Panc1 (cell line): ENCODE measurements around the gene ICE2. TPM values are rescaled to one million over a fixed set of nuclear protein-coding genes. Genes with fewer than 3 reads are reported as not detected.

Experiments used
- ATAC-seq: fragments of 200-7000 bp; cut with Tn5 transposase; 2 replicates; pipeline ENCODE4 v1.9.1; 2020; ENCODE audit warnings: mild to moderate bottlenecking, moderate library complexity
- BruUV-seq: library from RNA; stranded (reverse); fragments of 400-500 nt; replicated peaks from 2 replicates; lab custom pipeline; 2021; lab: Mats Ljungman, UMichigan
- CTCF ChIA-PET: fragments of 300-600 bp; sonication (Branson Sonifier 250); formaldehyde crosslinking; loops from one replicate; lab custom pipeline; 2022; ENCODE audit warnings: antibody characterized with exemption; lab: Charles Lee
- POLR2A ChIA-PET: fragments of 300-600 bp; sonication (Branson Sonifier 250); formaldehyde crosslinking; loops from one replicate; lab custom pipeline; 2022; ENCODE audit warnings: antibody characterized with exemption; lab: Charles Lee
- DNase-seq: peaks from one replicate; pipeline ENCODE4 v3.0.0-alpha.2; 2010; ENCODE audit warnings: low read depth, low spot score
- H3K27ac ChIP-seq: 2 replicates; pipeline ENCODE4 v1.5.1; 2011; ENCODE audit warnings: mild to moderate bottlenecking, low read length, inconsistent platforms
- H3K27me3 ChIP-seq: fragments of 200-500 bp; sonication (Bioruptor generic); 2 replicates; pipeline ENCODE4 v1.6.0; 2014; ENCODE audit warnings: low read length, inconsistent platforms; ENCODE audit not compliant: control insufficient read depth, insufficient read depth
- H3K36me3 ChIP-seq: fragments of 200-500 bp; sonication (Bioruptor generic); 2 replicates; pipeline ENCODE4 v1.5.1; 2014; ENCODE audit warnings: inconsistent platforms, mild to moderate bottlenecking, low read length, moderate library complexity; ENCODE audit not compliant: control insufficient read depth, insufficient read depth
- H3K4me1 ChIP-seq: 2 replicates; pipeline ENCODE4 v1.5.1; 2011; ENCODE audit warnings: inconsistent platforms, mild to moderate bottlenecking, low read length, moderate library complexity; ENCODE audit not compliant: control insufficient read depth, insufficient read depth
- H3K4me3 ChIP-seq, 2 experiments: 2 replicates each; pipeline ENCODE4 v1.5.1; 2011 to 2012; ENCODE audit warnings: low read depth in 2 of 2, low read length in 2 of 2, mild to moderate bottlenecking in 2 of 2, inconsistent platforms in 1 of 2, moderate library complexity in 1 of 2
- H3K9me3 ChIP-seq: fragments of 200-500 bp; sonication (Bioruptor generic); 2 replicates; pipeline ENCODE4 v1.5.1; 2014; ENCODE audit warnings: low read depth, mild to moderate bottlenecking, inconsistent platforms, low read length, moderate library complexity; ENCODE audit not compliant: control insufficient read depth, insufficient read depth
- POLR2AphosphoS5 ChIP-seq: IDR thresholded peaks from 2 replicates; pipeline ENCODE4 v1.6.1; 2012; ENCODE audit warnings: mild to moderate bottlenecking, low read depth, low read length, moderate library complexity
- SIN3A ChIP-seq: IDR thresholded peaks from 2 replicates; pipeline ENCODE4 v1.6.1; 2012; ENCODE audit warnings: low read depth, mild to moderate bottlenecking, low read length, moderate library complexity, borderline replicate concordance; ENCODE audit not compliant: insufficient read depth
- TCF7L2 ChIP-seq: IDR thresholded peaks from 2 replicates; pipeline ENCODE4 v1.6.1; 2011; ENCODE audit warnings: mild to moderate bottlenecking, low read depth, low read length, inconsistent platforms
- in situ Hi-C: cut with HindIII; loops from 2 replicates; pipeline ENCODE4 v1.10.0; 2016; ENCODE audit warnings: low sequenced_read_pairs, low pct_unique_long_range_greater_than_20kb
- intact Hi-C: fragments of 100-400 bp; cut with micrococcal nuclease; formaldehyde crosslinking; loops from one replicate; pipeline ENCODE4 v1.10.0; 2022; ENCODE audit not compliant: unreplicated experiment
- total RNA-seq: library from RNA; stranded (reverse); gene quantifications from one replicate; pipeline ENCODE4 v1.2.1, GENCODE V29; 2021; ENCODE audit not compliant: unreplicated experiment
- TF ChIP-seq, protein P1 (sequence below), 2 experiments: IDR thresholded peaks; 2 replicates each; pipeline ENCODE4 v1.6.1; 2011 to 2012; ENCODE audit warnings: low read depth in 2 of 2, control low read depth in 1 of 2, low read length in 1 of 2, mild to moderate bottlenecking in 1 of 2, moderate library complexity in 1 of 2; ENCODE audit not compliant: insufficient read depth in 1 of 2
- TF ChIP-seq, protein P2 (sequence below): fragments of 450-650 bp; IDR thresholded peaks from 2 replicates; pipeline ENCODE4 v1.5.1; 2017; ENCODE audit warnings: mild to moderate bottlenecking

The ICE2 gene
- total RNA-seq, 1 experiment from 2014 or later, result 66.2 TPM

DNA sequence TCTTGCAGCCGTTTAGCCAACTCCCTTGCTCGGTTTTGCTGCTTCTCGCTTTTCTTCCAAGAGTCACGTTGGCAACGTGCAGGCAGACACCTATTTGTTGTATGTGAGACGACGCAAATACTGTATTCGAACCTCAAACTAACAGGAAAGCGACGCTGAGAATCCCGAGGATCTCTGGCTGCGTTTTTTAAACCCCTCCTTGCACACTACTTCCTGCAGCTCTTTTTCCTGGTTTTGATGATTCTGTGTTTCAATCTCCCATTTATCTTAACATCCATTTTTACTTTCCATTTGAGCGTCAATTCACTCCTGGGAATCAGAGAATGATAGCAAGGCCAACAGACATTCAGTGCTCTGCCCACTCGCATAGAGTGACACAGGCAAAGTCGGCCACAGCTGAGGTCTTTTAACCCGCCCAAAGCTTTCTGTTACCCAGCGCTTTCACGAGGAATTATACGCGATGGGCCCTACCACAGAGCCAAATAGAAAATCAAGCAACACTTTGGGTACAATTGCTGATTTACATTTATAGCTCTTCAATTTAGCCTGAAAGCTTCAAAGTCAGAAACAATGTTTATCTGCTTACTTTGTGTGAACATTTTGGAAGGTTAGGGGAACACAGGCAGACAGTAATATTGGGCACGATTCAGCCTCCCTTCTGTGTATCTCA, 79.6 kb downstream of the ICE2 start:
- no peak for TF ChIP-seq TCF7L2
- TF ChIP-seq POLR2AphosphoS5, result no peak
- TF ChIP-seq, protein P1, sequence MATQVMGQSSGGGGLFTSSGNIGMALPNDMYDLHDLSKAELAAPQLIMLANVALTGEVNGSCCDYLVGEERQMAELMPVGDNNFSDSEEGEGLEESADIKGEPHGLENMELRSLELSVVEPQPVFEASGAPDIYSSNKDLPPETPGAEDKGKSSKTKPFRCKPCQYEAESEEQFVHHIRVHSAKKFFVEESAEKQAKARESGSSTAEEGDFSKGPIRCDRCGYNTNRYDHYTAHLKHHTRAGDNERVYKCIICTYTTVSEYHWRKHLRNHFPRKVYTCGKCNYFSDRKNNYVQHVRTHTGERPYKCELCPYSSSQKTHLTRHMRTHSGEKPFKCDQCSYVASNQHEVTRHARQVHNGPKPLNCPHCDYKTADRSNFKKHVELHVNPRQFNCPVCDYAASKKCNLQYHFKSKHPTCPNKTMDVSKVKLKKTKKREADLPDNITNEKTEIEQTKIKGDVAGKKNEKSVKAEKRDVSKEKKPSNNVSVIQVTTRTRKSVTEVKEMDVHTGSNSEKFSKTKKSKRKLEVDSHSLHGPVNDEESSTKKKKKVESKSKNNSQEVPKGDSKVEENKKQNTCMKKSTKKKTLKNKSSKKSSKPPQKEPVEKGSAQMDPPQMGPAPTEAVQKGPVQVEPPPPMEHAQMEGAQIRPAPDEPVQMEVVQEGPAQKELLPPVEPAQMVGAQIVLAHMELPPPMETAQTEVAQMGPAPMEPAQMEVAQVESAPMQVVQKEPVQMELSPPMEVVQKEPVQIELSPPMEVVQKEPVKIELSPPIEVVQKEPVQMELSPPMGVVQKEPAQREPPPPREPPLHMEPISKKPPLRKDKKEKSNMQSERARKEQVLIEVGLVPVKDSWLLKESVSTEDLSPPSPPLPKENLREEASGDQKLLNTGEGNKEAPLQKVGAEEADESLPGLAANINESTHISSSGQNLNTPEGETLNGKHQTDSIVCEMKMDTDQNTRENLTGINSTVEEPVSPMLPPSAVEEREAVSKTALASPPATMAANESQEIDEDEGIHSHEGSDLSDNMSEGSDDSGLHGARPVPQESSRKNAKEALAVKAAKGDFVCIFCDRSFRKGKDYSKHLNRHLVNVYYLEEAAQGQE (IDR thresholded peaks at IDR 0.05; ENCODE audit: insufficient read depth in 1 of 2, low read depth in 2 of 2, low read length in 1 of 2), result no peak
- TF ChIP-seq, protein P2, sequence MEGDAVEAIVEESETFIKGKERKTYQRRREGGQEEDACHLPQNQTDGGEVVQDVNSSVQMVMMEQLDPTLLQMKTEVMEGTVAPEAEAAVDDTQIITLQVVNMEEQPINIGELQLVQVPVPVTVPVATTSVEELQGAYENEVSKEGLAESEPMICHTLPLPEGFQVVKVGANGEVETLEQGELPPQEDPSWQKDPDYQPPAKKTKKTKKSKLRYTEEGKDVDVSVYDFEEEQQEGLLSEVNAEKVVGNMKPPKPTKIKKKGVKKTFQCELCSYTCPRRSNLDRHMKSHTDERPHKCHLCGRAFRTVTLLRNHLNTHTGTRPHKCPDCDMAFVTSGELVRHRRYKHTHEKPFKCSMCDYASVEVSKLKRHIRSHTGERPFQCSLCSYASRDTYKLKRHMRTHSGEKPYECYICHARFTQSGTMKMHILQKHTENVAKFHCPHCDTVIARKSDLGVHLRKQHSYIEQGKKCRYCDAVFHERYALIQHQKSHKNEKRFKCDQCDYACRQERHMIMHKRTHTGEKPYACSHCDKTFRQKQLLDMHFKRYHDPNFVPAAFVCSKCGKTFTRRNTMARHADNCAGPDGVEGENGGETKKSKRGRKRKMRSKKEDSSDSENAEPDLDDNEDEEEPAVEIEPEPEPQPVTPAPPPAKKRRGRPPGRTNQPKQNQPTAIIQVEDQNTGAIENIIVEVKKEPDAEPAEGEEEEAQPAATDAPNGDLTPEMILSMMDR, result no peak
- no peak for TF ChIP-seq SIN3A
- H3K4me1 ChIP-seq, result peaks cover 43% of the 10 kb centered on the region
- no peaks in the 10 kb centered on the region for H3K9me3 ChIP-seq
- in situ Hi-C loops (no loop called here), intact Hi-C loops (no loop called here)
- no TSS peak for BruUV-seq
- POLR2A ChIA-PET, result interaction anchor here (0.6 kb wide), 1 partner anchor 27 kb away, joined by 5 read pairs; no protein-coding TSS in a partner anchor
- CTCF ChIA-PET, result no interaction called here
- peak overlapping the region; percentile 53 to 88 for H3K4me3 ChIP-seq
- peaks cover 21% of the 10 kb centered on the region for H3K36me3 ChIP-seq
- DNase-seq (no peak), ATAC-seq (no peak)
- peak overlapping the region; percentile 98 for H3K27ac ChIP-seq
- H3K27me3 ChIP-seq, result no peaks in the 10 kb centered on the region

DNA sequence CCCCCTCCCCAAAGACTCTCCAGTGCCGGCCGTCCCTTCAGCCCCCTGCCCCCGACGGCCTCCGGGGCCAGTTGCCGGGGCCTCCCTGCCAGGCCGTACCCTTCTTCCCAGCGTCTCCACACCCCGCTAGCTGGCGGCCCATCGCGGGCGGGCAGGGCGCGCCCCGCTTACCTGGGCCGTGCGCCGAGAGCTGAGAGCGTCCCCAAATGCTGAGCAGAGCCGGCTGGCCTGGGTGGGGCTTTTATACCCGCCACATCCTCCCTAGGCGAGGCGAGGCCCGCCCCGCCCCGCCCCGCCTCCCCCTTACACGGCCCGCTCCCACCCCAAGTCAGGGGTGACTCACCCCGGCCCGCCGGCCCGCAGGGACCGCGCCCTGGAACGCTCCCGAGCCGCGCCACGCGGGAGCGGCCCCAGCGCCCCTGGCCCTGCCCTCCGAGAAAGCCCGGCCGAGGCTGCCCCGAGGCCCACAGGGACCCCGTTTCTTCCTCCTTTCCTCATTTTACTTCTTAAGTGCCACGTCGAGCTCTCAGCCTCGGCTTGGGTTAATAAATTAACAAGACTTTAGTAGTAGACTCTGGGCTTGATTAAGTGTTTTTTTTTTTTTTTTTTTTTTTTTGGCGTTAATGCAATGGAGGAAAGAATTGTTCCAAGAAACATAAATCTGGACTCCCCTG, 81.0 kb downstream of the ICE2 start, which contains the start of gene ANXA2:
Gene ANXA2 (minus strand): TSS at position 215 of the 674 bp plus-strand sequence. CDS start 11,911 bp downstream, outside the sequence.
- peak within 1 kb of the TSS; percentile 88 to 93 for H3K4me3 ChIP-seq
- ATAC-seq, result peak; percentile 64
- peaks cover 56% of the 10 kb centered on the region for H3K4me1 ChIP-seq
- H3K9me3 ChIP-seq, result no peaks in the 10 kb centered on the region
- in situ Hi-C loops, result no loop called here
- H3K27ac ChIP-seq, result peak within 1 kb of the TSS; percentile 100
- ChIA-PET POLR2A (interaction anchor here (0.6 to 1.0 kb wide), 5 partner anchors 9 to 439 kb away, joined by 3 to 21 read pairs (median 12); no protein-coding TSS in a partner anchor), CTCF (no interaction called here)
- no TSS peak for BruUV-seq
- no peak for DNase-seq
- intact Hi-C loops, result no loop called here
- TF ChIP-seq POLR2AphosphoS5, result peak; percentile 93
- 0 out of 2 replicates have a peak, but pooled peaks have one; percentile 69 for TF ChIP-seq SIN3A
- TF ChIP-seq, protein P1 (IDR thresholded peaks at IDR 0.05; ENCODE audit: insufficient read depth in 1 of 2, low read depth in 2 of 2, low read length in 1 of 2), result no peak
- TF ChIP-seq, protein P2, result no peak
- TF ChIP-seq TCF7L2, result no peak
- H3K27me3 ChIP-seq, result no peaks in the 10 kb centered on the region
- H3K36me3 ChIP-seq, result peaks cover 21% of the 10 kb centered on the region
